Heart left ventricle (tissue), 16 donors: Measurements from ENCODE around the gene ZC3H10. TPM values are rescaled to one million over a fixed set of nuclear protein-coding genes. Genes with fewer than 3 reads are reported as not detected.

Experiments used
- ATAC-seq, 4 donors: fragments of 200-7000 bp; cut with Tn5 transposase; one replicate each; pipeline ENCODE4 v1.9.1; 2020 to 2022; ENCODE audit warnings: moderate library complexity in 4 of 4, mild to moderate bottlenecking in 3 of 4, moderate number of reproducible peaks in 1 of 4
- DNase-seq, 5 donors: peaks; one replicate each; pipeline ENCODE4 v3.0.0-alpha.2; 2020
- H3K27ac ChIP-seq, 12 donors: fragments of 200-600 bp; sonication (generic) in 4 of 12; one replicate each; pipeline versions ENCODE4 v1.5.0 to v1.8.0; 2016 to 2022; ENCODE audit warnings: mild to moderate bottlenecking in 2 of 12
- H3K27me3 ChIP-seq, 9 donors: fragments of 200-600 bp; sonication (generic) in 2 of 9; one replicate each; pipeline versions ENCODE4 v1.5.1 to v1.8.0; 2016 to 2022; ENCODE audit warnings: mild to moderate bottlenecking in 3 of 9
- H3K36me3 ChIP-seq, 9 donors: fragments of 200-600 bp; sonication (generic) in 2 of 9; one replicate each; pipeline versions ENCODE4 v1.5.0 to v1.8.0; 2018 to 2022; ENCODE audit warnings: mild to moderate bottlenecking in 2 of 9
- H3K4me1 ChIP-seq, 12 donors: fragments of 200-600 bp; sonication (generic) in 4 of 12; one replicate each; pipeline versions ENCODE4 v1.5.0 to v1.8.0; 2016 to 2022; ENCODE audit warnings: mild to moderate bottlenecking in 3 of 12
- H3K4me3 ChIP-seq, 12 donors: fragments of 200-600 bp; sonication (generic) in 4 of 12; one replicate each; pipeline versions ENCODE4 v1.5.0 to v1.8.0; 2017 to 2022; ENCODE audit warnings: mild to moderate bottlenecking in 9 of 12, moderate library complexity in 4 of 12
- H3K9me3 ChIP-seq, 12 donors: fragments of 200-600 bp; sonication (generic) in 4 of 12; one replicate each; pipeline versions ENCODE4 v1.5.0 to v1.8.0; 2016 to 2022; ENCODE audit warnings: mild to moderate bottlenecking in 1 of 12
- POLR2A ChIP-seq, 2 donors: fragments of 450-650 bp; IDR thresholded peaks; one replicate each; pipeline ENCODE4 v1.6.1; 2017; ENCODE audit warnings: antibody characterized with exemption in 2 of 2, mild to moderate bottlenecking in 2 of 2, moderate library complexity in 2 of 2
- WGBS, 4 donors: extraction: QIAGEN DNeasy Blood & Tissue Kit in 2 of 4; methylation state at CpG; one replicate each; pipeline versions ENCODE4 v1.1.5 to v1.1.7; 2013 to 2018; 5-methylcytosine and 5-hydroxymethylcytosine counted together
- intact Hi-C, 10 donors: fragments of 100-400 bp; cut with DNase I; formaldehyde crosslinking; loops; one replicate each; pipeline versions ENCODE4 v1.11.1 to v1.14.2; 2022
- polyA plus RNA-seq, 2 donors: library from polyadenylated mRNA; stranded (reverse); fragments of 200-250 nt; gene quantifications; one replicate each; pipeline ENCODE4 v1.2.3, GENCODE V29; 2013
- total RNA-seq, 9 donors: library from RNA; depleted of rRNA in 2 of 9; stranded (reverse); fragments of >200 nt in 2 of 9; fragmentation: NEBNext Ultra II Directional in 3 of 9; extraction: Animal tissue kit (Norgen Biotek cat#: 25700) in 3 of 9; gene quantifications; one replicate each; pipeline versions ENCODE4 v1.1.0 to v1.2.4, GENCODE V29; 2016 to 2023
- TF ChIP-seq, protein P1 (sequence below), 12 donors: fragments of 200-600 bp; sonication (generic) in 4 of 12; IDR thresholded peaks; one replicate each; pipeline versions ENCODE4 v1.5.0 to v1.8.0; 2018 to 2022; ENCODE audit warnings: antibody characterized with exemption in 12 of 12, mild to moderate bottlenecking in 5 of 12
- donor health status: ischemic (EF 13 %, LVEDD 7.1; RV severe dilation, severe dysfunction).
- donor health status: healthy with polysubstance abuse.
- donor health status: DM: no; HTN: yes; CAD: no.
- donor health status: DM: no; HTN: no; CAD: no.
- donor health status: ischemic (EF 25% LVEDD 6.9; RV normal size, moderate dysfunction).
- donor health status: ischemic (EF 25% LVEDD 5.7; RV mildly dilated, moderate dysfunction).
- donor health status: healthy.
- donor health status: DM: yes; HTN: yes; CAD: no.
- donor health status: ischemic (EF 35%, LVEDD 5.7; RV mildly dilated, moderate dysfunction).
- donor health status: nonischemic (EF 11% LVEDD 7.7; RV severe dilation, severe dysfunction).
- donor health status: DM: yes; HTN: yes; CAD: no.
- donor health status: PGD.
- donor health status: ischemic (EF 29% LVEDD 5.4; RV normal size, mild dysfunction).
- donor health status: nonischemic (EF 23%, LVEDD 6.1; RV moderate dilation, normal function).

Gene ZC3H10
- total and polyA plus RNA-seq, 11 donors = 2.7 to 6.4 (median 4.3) TPM

DNA sequence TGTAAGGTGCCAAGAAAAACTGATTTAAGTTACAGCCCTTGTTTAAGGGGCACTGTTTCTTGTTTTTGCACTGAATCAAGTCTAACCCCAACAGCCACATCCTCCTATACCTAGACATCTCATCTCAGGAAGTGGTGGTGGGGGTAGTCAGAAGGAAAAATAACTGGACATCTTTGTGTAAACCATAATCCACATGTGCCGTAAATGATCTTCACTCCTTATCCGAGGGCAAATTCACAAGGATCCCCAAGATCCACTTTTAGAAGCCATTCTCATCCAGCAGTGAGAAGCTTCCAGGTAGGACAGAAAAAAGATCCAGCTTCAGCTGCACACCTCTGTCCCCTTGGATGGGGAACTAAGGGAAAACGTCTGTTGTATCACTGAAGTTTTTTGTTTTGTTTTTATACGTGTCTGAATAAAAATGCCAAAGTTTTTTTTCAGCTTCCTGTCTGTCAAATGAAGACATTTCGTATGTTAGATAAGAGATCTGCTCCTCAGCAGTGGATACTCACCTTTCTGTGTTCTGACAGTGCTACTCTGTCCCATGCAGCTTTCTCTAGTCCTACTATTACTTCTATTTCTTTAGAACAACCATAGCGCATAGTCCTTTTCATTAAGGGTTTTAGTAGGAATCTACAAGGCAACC is 14.9 kb upstream of the ZC3H10 start:
- peak overlapping the region in 10 of 12 donors; percentile 70 to 93 (median 86) for H3K4me3 ChIP-seq

DNA sequence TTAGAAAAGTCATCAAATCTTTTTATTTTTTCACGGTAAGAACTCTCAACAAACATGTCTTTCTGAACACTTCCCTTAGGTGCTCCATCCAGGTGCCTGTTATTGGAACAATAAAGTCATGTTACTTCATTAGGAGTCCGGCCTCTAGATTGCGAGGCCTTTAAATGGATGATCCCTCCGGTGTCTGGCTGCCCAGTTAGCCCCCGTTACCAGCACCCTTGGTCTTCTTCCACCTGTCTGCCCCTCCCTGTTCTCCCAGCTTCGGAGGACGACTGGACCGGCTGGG is 14.3 kb upstream of the ZC3H10 start:
- Histone ChIP-seq H3K36me3 (peaks cover 3 to 28% (median 23%) of the 10 kb centered on the region in 9 donors), H3K4me3 (peak overlapping the region; percentile 45 to 93 (median 84)), H3K27ac (peak overlapping the region; percentile 6 to 92 (median 84)), H3K9me3 (no peaks in the 10 kb centered on the region), H3K4me1 (peaks cover 0 to 37% (median 22%) of the 10 kb centered on the region in 12 donors), H3K27me3 (no peaks in the 10 kb centered on the region)
- intact Hi-C loops = loop anchor here in 6 of 10 donors (1.0 to 10.0 kb wide), 7 partner anchors 13 to 369 kb away; partner anchors contain the start of genes RPL41 (in 1 of the 6) and RPS26 (in 1 of the 6)
- 0 to 3% (median 1%) methylated on average over 8 of the region's 8 CpGs for WGBS, 4 donors
- no peak for DNase-seq
- ATAC-seq = no peak
- no peak for TF ChIP-seq POLR2A (IDR thresholded peaks at IDR 0.05)
- TF ChIP-seq, protein P1, sequence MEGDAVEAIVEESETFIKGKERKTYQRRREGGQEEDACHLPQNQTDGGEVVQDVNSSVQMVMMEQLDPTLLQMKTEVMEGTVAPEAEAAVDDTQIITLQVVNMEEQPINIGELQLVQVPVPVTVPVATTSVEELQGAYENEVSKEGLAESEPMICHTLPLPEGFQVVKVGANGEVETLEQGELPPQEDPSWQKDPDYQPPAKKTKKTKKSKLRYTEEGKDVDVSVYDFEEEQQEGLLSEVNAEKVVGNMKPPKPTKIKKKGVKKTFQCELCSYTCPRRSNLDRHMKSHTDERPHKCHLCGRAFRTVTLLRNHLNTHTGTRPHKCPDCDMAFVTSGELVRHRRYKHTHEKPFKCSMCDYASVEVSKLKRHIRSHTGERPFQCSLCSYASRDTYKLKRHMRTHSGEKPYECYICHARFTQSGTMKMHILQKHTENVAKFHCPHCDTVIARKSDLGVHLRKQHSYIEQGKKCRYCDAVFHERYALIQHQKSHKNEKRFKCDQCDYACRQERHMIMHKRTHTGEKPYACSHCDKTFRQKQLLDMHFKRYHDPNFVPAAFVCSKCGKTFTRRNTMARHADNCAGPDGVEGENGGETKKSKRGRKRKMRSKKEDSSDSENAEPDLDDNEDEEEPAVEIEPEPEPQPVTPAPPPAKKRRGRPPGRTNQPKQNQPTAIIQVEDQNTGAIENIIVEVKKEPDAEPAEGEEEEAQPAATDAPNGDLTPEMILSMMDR (IDR thresholded peaks at IDR 0.05) = no peak

More for the DNA sequence above, 14.9 kb upstream of the ZC3H10 start:
- no peaks in the 10 kb centered on the region for H3K9me3 ChIP-seq
- intact Hi-C loops = loop anchor here in 4 of 10 donors (5.0 to 10.0 kb wide), 5 partner anchors 56 to 368 kb away; partner anchors contain the start of gene RPS26 (in 1 of the 4)
- peak overlapping the region; percentile 6 to 92 (median 84) for H3K27ac ChIP-seq
- H3K4me1 ChIP-seq = peaks cover 0 to 37% (median 22%) of the 10 kb centered on the region in 12 donors
- WGBS, 4 donors = 50 to 58% (median 57%) methylated on average over 6 of the region's 6 CpGs
- ATAC-seq (no peak), DNase-seq (no peak)
- peaks cover 1 to 22% (median 18%) of the 10 kb centered on the region in 9 donors for H3K36me3 ChIP-seq
- no peaks in the 10 kb centered on the region for H3K27me3 ChIP-seq
- no peak for TF ChIP-seq POLR2A (IDR thresholded peaks at IDR 0.05)
- TF ChIP-seq, protein P1 (IDR thresholded peaks at IDR 0.05) = no peak

DNA sequence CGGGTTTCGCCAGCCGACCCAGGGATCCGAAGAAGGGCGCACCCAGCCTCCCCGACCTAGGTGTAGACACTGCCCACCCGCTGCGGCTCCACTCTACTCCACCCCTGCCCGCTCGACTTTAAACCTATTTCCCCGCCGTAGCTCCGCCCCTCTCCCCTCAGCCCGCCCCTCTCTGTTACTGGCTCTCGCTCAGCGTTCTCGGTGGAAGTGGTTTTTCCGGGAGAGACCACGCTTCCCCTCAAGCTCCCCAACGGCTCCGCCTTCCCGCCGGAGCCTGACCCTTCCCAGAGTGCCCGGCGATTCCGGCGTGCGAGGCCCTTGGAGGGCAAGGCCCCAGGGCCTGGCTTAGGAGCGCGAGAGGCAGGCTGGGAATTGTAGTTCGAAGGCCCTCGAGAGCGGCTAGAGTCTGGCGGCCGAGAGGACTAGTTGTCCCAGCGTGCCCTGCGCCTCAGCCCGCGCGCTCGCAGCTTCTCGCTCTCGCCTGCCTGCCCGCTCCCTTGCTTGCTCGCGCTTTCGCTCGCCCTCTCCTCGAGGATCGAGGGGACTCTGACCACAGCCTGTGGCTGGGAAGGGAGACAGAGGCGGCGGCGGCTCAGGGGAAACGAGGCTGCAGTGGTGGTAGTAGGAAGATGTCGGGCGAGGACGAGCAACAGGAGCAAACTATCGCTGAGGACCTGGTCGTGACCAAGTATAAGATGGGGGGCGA is 13.8 kb upstream of the ZC3H10 start, which contains the start of gene PA2G4:
PA2G4 (plus strand) TSS at position 451 of the 706 bp plus-strand sequence; CDS start at position 630, 179 bp downstream.
- H3K36me3 ChIP-seq = peaks cover 3 to 33% (median 28%) of the 10 kb centered on the region in 9 donors
- peak; percentile 55 to 93 for TF ChIP-seq POLR2A (IDR thresholded peaks at IDR 0.05)
- TF ChIP-seq, protein P1 (IDR thresholded peaks at IDR 0.05) = peak in 1 of 12 donors; percentile 7
- no peaks in the 10 kb centered on the region for H3K27me3 ChIP-seq
- H3K9me3 ChIP-seq = no peaks in the 10 kb centered on the region
- ATAC-seq (peak; percentile 98 to 99 (median 99)), DNase-seq (peak; percentile 98 to 99 (median 99))
- peak within 1 kb of the TSS; percentile 45 to 93 (median 84) for H3K4me3 ChIP-seq
- intact Hi-C loops = loop anchor here in 6 of 10 donors (1.0 to 10.0 kb wide), 7 partner anchors 12 to 369 kb away; partner anchors contain the start of genes RPL41 (in 1 of the 6) and RPS26 (in 1 of the 6)
- 0% methylated on average over 42 to 60 of the region's 60 CpGs for WGBS, 4 donors
- peaks cover 0 to 37% (median 22%) of the 10 kb centered on the region in 12 donors for H3K4me1 ChIP-seq
- H3K27ac ChIP-seq = peak within 1 kb of the TSS; percentile 6 to 92 (median 84)
